Tibial nerve (tissue), 4 donors: ENCODE data around the gene LRRC66.

Experiments used
- CTCF ChIP-seq, 5 experiments: fragments of 200-600 bp in 3 of 5; fragments of 450-650 bp in 2 of 5; sonication (generic) in 3 of 5; IDR thresholded peaks; one replicate each; pipeline ENCODE4 v1.5.1; 2016 to 2019; ENCODE audit warnings: antibody characterized with exemption in 5 of 5, mild to moderate bottlenecking in 3 of 5, moderate library complexity in 2 of 5
- EP300 ChIP-seq, 2 donors: sonication (generic); formaldehyde crosslinking; IDR thresholded peaks; one replicate each; pipeline ENCODE4 v1.6.1; 2017; ENCODE audit warnings: antibody characterized with exemption in 2 of 2, mild to moderate bottlenecking in 1 of 2

- TF ChIP-seq CTCF (IDR thresholded peaks at IDR 0.05) = no peak
- TF ChIP-seq EP300 (IDR thresholded peaks at IDR 0.05) = no peak
Observed at GRCh38 chr4:51958199-51958968, 61.8 kb downstream of the LRRC66 start.
